ENCODE measurements around the gene UST. TPM values are rescaled to one million over a fixed set of nuclear protein-coding genes. Genes with fewer than 3 reads are reported as not detected.

Gene UST
- total and polyA plus RNA-seq, 9 of the 15 experiments (the other 6 are each of a cell fraction or from before 2014, with no cell fraction given) = 0.04 to 0.10 TPM; not detected in 7

- TF ChIP-seq, protein P1, sequence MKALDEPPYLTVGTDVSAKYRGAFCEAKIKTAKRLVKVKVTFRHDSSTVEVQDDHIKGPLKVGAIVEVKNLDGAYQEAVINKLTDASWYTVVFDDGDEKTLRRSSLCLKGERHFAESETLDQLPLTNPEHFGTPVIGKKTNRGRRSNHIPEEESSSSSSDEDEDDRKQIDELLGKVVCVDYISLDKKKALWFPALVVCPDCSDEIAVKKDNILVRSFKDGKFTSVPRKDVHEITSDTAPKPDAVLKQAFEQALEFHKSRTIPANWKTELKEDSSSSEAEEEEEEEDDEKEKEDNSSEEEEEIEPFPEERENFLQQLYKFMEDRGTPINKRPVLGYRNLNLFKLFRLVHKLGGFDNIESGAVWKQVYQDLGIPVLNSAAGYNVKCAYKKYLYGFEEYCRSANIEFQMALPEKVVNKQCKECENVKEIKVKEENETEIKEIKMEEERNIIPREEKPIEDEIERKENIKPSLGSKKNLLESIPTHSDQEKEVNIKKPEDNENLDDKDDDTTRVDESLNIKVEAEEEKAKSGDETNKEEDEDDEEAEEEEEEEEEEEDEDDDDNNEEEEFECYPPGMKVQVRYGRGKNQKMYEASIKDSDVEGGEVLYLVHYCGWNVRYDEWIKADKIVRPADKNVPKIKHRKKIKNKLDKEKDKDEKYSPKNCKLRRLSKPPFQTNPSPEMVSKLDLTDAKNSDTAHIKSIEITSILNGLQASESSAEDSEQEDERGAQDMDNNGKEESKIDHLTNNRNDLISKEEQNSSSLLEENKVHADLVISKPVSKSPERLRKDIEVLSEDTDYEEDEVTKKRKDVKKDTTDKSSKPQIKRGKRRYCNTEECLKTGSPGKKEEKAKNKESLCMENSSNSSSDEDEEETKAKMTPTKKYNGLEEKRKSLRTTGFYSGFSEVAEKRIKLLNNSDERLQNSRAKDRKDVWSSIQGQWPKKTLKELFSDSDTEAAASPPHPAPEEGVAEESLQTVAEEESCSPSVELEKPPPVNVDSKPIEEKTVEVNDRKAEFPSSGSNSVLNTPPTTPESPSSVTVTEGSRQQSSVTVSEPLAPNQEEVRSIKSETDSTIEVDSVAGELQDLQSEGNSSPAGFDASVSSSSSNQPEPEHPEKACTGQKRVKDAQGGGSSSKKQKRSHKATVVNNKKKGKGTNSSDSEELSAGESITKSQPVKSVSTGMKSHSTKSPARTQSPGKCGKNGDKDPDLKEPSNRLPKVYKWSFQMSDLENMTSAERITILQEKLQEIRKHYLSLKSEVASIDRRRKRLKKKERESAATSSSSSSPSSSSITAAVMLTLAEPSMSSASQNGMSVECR (CRISPR knock-in tag; IDR thresholded peaks at IDR 0.05) = no peak
- TF ChIP-seq RBBP5 (IDR thresholded peaks at IDR 0.05; ENCODE audit: borderline replicate concordance, insufficient read depth, low read length, poor library complexity, severe bottlenecking) = no peak
- no peak for TF ChIP-seq RCOR1 (IDR thresholded peaks at IDR 0.05; ENCODE audit: borderline replicate concordance in 1 of 2, low read depth in 2 of 2, low read length in 2 of 2)
Measured at GRCh38 chr6:148924226-148925012, 177.6 kb downstream of the UST start (continued).

DNA sequence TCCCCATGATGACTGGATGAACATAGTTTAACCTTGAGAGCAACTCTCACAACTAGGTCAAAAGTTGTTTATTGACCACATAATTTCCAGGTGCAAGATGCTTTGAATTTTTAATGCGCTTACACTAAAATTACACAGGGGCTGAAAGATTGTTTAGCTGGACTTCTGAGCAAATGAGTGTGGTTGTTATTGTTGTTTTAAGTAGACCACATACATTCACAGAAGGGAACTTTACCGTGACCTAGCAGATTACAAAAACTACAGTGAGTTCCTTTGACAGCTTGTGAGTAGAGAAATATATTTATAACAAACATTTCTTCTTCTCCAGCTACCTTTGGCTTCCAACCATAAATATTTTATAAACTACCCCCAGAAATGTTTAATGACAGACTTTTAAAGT, 178.9 kb downstream of the UST start:
- Histone ChIP-seq H3K79me2 (ENCODE audit: control insufficient read depth, insufficient read depth, low read length) (no peaks in the 10 kb centered on the region), H3K4me2 (ENCODE audit: insufficient read depth, low read length) (no peak overlapping the region), H3K9ac (ENCODE audit: insufficient read depth in 1 of 2, low read depth in 2 of 2, low read length in 2 of 2) (no peak overlapping the region), H3K36me3 (ENCODE audit: control insufficient read depth, insufficient read depth, low read length) (no peaks in the 10 kb centered on the region), H3K4me3 (no peak overlapping the region), H3K4me1 (replicated peaks in 1 of 2; ENCODE audit: control insufficient read depth in 2 of 2, insufficient read depth in 2 of 2, low read length in 2 of 2) (no peaks in the 10 kb centered on the region), H3K27me3 (ENCODE audit: control insufficient read depth in 2 of 2, insufficient read depth in 2 of 2, low read length in 2 of 2) (0 out of 5 replicates have a peak, but pooled peaks cover 0 to 5% of the 10 kb centered on the region in 2 experiments), H3K9me3 (replicated peaks; ENCODE audit: control insufficient read depth, insufficient read depth, low read depth, low read length) (no peaks in the 10 kb centered on the region), H2AFZ (ENCODE audit: low read depth, low read length) (no peak overlapping the region), H4K20me1 (replicated peaks; ENCODE audit: control insufficient read depth, insufficient read depth, low read length) (no peaks in the 10 kb centered on the region), H3K27ac (ENCODE audit: extremely low read depth, low read depth, low read length) (no peak overlapping the region), H3K9me1 (ENCODE audit: control insufficient read depth, insufficient read depth, low read length) (no peaks in the 10 kb centered on the region)
- POLR2A ChIA-PET = interaction anchor here (0.9 kb wide), 1 partner anchor 9 kb away, joined by 3 read pairs; no protein-coding TSS in a partner anchor
- CTCF ChIA-PET (ENCODE audit: low intra/inter-chr PET ratio) = no interaction called here
- intact Hi-C loops (cut with micrococcal nuclease) = no loop called here
- no peak for FAIRE-seq
- 0% methylated on average over 2 of the region's 2 CpGs for WGBS (ENCODE audit: insufficient coverage, low coverage, missing lambda C conversion rate)
- BruUV-seq (replicated peaks) = no TSS peak
- DNase-seq (ENCODE audit: extremely low read depth in 1 of 4, low spot score in 3 of 4) = no peak
- ATAC-seq = no peak
- in situ Hi-C loops (cut with MboI) = no loop called here
- no peak for TF ChIP-seq RFX5 (IDR thresholded peaks at IDR 0.05; ENCODE audit: low read depth, low read length)
- TF ChIP-seq, protein P2, sequence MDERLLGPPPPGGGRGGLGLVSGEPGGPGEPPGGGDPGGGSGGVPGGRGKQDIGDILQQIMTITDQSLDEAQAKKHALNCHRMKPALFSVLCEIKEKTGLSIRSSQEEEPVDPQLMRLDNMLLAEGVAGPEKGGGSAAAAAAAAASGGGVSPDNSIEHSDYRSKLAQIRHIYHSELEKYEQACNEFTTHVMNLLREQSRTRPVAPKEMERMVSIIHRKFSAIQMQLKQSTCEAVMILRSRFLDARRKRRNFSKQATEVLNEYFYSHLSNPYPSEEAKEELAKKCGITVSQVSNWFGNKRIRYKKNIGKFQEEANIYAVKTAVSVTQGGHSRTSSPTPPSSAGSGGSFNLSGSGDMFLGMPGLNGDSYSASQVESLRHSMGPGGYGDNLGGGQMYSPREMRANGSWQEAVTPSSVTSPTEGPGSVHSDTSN (CRISPR knock-in tag; IDR thresholded peaks at IDR 0.05; ENCODE audit: low read depth) = no peak
- TF ChIP-seq, protein P2 (tag; conservative IDR thresholded peaks at IDR 0.05; ENCODE audit: low read depth) = no peak
- no peak for TF ChIP-seq NELFE (IDR thresholded peaks at IDR 0.05; ENCODE audit: insufficient read depth, insufficient read length)
- no peak for TF ChIP-seq RFX7 (CRISPR knock-in tag; IDR thresholded peaks at IDR 0.05)
- TF ChIP-seq L3MBTL2 (IDR thresholded peaks at IDR 0.05) = no peak
- no peak for TF ChIP-seq ZNF639 (CRISPR knock-in tag; conservative IDR thresholded peaks at IDR 0.05 in 1 of 2, IDR thresholded peaks at IDR 0.05 in 1 of 2)
